Activated T-helper 9 cell treated with anti-CD3 and anti-CD28 coated beads, Interleukin-2, amount 50 U/mL, for 16 hours (primary cell): ENCODE measurements around the gene MARK4.
"Not testable (repeated sequence)": the region's sequence is repeated elsewhere in the genome, so short reads cannot be mapped to it uniquely, and the experiment has no call there.

Experiments
- DNase-seq: peaks from one replicate; pipeline ENCODE4 v3.0.0-alpha.2; 2020; ENCODE audit warnings: low read depth

MARK4 gene

GRCh38 chr19:45244133-45244794 lies 6.8 kb upstream of the MARK4 start:
- no peak for DNase-seq

GRCh38 chr19:45245334-45245787 lies 5.7 kb upstream of the MARK4 start, which contains the start of gene EXOC3L2:
Gene EXOC3L2, minus strand, starts transcription at chr19:45245407. Its CDS starts 6,362 bp downstream, at chr19:45239045.
- DNase-seq, result no peak

GRCh38 chr19:45245826-45246225 lies 5.2 kb upstream of the MARK4 start:
- DNase-seq, result no peak

- DNase-seq, result no peak
Observed at GRCh38 chr19:45247136-45247535, 3.9 kb upstream of the MARK4 start.

- no peak for DNase-seq
Observed at GRCh38 chr19:45249261-45250033, 1.6 kb upstream of the MARK4 start.

- no peak for DNase-seq
Observed at GRCh38 chr19:45250216-45250831, 747 bp upstream of the MARK4 start.

GRCh38 chr19:45251452-45252354 lies 632 bp downstream of the MARK4 start:
- no peak for DNase-seq

- DNase-seq, result no peak
Observed at GRCh38 chr19:45253396-45254027, 2.4 kb downstream of the MARK4 start.

GRCh38 chr19:45254044-45254531 lies 3.0 kb downstream of the MARK4 start:
- DNase-seq, result no peak

GRCh38 chr19:45255611-45256157 lies 4.6 kb downstream of the MARK4 start:
- DNase-seq, result no peak

GRCh38 chr19:45256836-45257235 lies 5.8 kb downstream of the MARK4 start:
- DNase-seq, result no peak

GRCh38 chr19:45258862-45259261 lies 7.8 kb downstream of the MARK4 start:
- no peak for DNase-seq

GRCh38 chr19:45262570-45262969 lies 11.5 kb downstream of the MARK4 start:
- DNase-seq, result no peak

GRCh38 chr19:45263013-45263412 lies 11.9 kb downstream of the MARK4 start:
- DNase-seq, result no peak

- DNase-seq, result no peak
Observed at GRCh38 chr19:45264781-45265317, 13.8 kb downstream of the MARK4 start.

- no peak for DNase-seq
Observed at GRCh38 chr19:45265375-45265774, 14.3 kb downstream of the MARK4 start.

- no peak for DNase-seq
Observed at GRCh38 chr19:45267296-45267695, 16.2 kb downstream of the MARK4 start.

GRCh38 chr19:45269939-45270338 lies 18.9 kb downstream of the MARK4 start:
- not testable (repeated sequence) for DNase-seq

GRCh38 chr19:45271098-45271734 lies 20.1 kb downstream of the MARK4 start:
- DNase-seq, result no peak

- no peak for DNase-seq
Observed at GRCh38 chr19:45271735-45272108, 20.7 kb downstream of the MARK4 start.
